Heart right ventricle (tissue), 16 donors: ENCODE measurements around the gene SULT2B1. TPM values are rescaled to one million over a fixed set of nuclear protein-coding genes. Genes with fewer than 3 reads are reported as not detected.
A peak's percentile ranks its signal among the peaks of the same experiment; 100 is the strongest.

Experiments used
- ATAC-seq, 8 donors: fragments of 200-7000 bp; cut with Tn5 transposase; one replicate each; pipeline ENCODE4 v1.9.1; 2020; ENCODE audit warnings: mild to moderate bottlenecking in 8 of 8, moderate library complexity in 8 of 8, moderate number of reproducible peaks in 1 of 8
- DNase-seq, 2 donors: peaks; one replicate each; pipeline ENCODE4 v3.0.0-alpha.2; 2020
- H3K27ac ChIP-seq, 10 donors: fragments of 200-600 bp; sonication (generic) in 2 of 10; one replicate each; pipeline versions ENCODE4 v1.5.0 to v1.8.0; 2020 to 2022; ENCODE audit warnings: mild to moderate bottlenecking in 3 of 10
- H3K27me3 ChIP-seq, 7 donors: fragments of 200-600 bp; one replicate each; pipeline ENCODE4 v1.8.0; 2021 to 2022; ENCODE audit warnings: mild to moderate bottlenecking in 2 of 7
- H3K36me3 ChIP-seq, 9 donors: fragments of 200-600 bp; sonication (generic) in 1 of 9; one replicate each; pipeline versions ENCODE4 v1.5.0 to v1.8.0; 2020 to 2022; ENCODE audit warnings: mild to moderate bottlenecking in 2 of 9
- H3K4me1 ChIP-seq, 9 donors: fragments of 200-600 bp; sonication (generic) in 1 of 9; one replicate each; pipeline versions ENCODE4 v1.5.0 to v1.8.0; 2020 to 2022; ENCODE audit warnings: mild to moderate bottlenecking in 4 of 9
- H3K4me3 ChIP-seq, 10 donors: fragments of 200-600 bp; sonication (generic) in 2 of 10; one replicate each; pipeline versions ENCODE4 v1.5.0 to v1.8.0; 2020 to 2022; ENCODE audit warnings: mild to moderate bottlenecking in 7 of 10, moderate library complexity in 2 of 10
- H3K9me3 ChIP-seq, 11 donors: fragments of 200-600 bp in 10 of 11; sonication (generic) in 2 of 11; one replicate each; pipeline versions ENCODE4 v1.5.0 to v1.8.0; 2013 to 2022; ENCODE audit warnings: mild to moderate bottlenecking in 2 of 11, control low read depth in 1 of 11, moderate library complexity in 1 of 11
- WGBS, 2 donors: extraction: QIAGEN DNeasy Blood & Tissue Kit; methylation state at CpG; one replicate each; pipeline ENCODE4 v1.1.7; 2013; ENCODE audit warnings: inconsistent platforms in 1 of 2; 5-methylcytosine and 5-hydroxymethylcytosine counted together
- intact Hi-C, 10 donors: fragments of 100-400 bp; cut with DNase I; formaldehyde crosslinking; loops; one replicate each; pipeline versions ENCODE4 v1.11.1 to v1.14.2; 2022
- polyA plus RNA-seq, 2 donors: library from polyadenylated mRNA; stranded (reverse); fragments of 200-250 nt; gene quantifications; one replicate each; pipeline ENCODE4 v1.2.3, GENCODE V29; 2013
- total RNA-seq, 10 donors: library from RNA; stranded (reverse); fragmentation: NEBNext Ultra II Directional in 3 of 10; extraction: Animal tissue kit (Norgen Biotek cat#: 25700) in 3 of 10; gene quantifications; one replicate each; pipeline versions ENCODE4 v1.2.1 to v1.2.4, GENCODE V29; 2021 to 2023
- TF ChIP-seq, protein P1 (sequence below), 9 donors: fragments of 200-600 bp; sonication (generic) in 2 of 9; IDR thresholded peaks; one replicate each; pipeline versions ENCODE4 v1.5.0 to v1.8.0; 2021 to 2022; ENCODE audit warnings: antibody characterized with exemption in 9 of 9, mild to moderate bottlenecking in 5 of 9, moderate library complexity in 1 of 9
- donor health status: Arrhythmogenic right ventricular cardiomyopathy.
- donor health status: ischemic (EF 13 %, LVEDD 7.1; RV severe dilation, severe dysfunction).
- donor health status: healthy with polysubstance abuse.
- donor health status: DM: no; HTN: yes; CAD: no.
- donor health status: DM: no; HTN: no; CAD: no.
- donor health status: ischemic (EF 25% LVEDD 6.9; RV normal size, moderate dysfunction).
- donor health status: ischemic (EF 25% LVEDD 5.7; RV mildly dilated, moderate dysfunction).
- donor health status: healthy.
- donor health status: DM: yes; HTN: yes; CAD: no.
- donor health status: Ischemic cardiomyopathy.
- donor health status: ischemic (EF 35%, LVEDD 5.7; RV mildly dilated, moderate dysfunction).
- donor health status: nonischemic (EF 11% LVEDD 7.7; RV severe dilation, severe dysfunction).
- donor health status: DM: yes; HTN: yes; CAD: no.
- donor health status: PGD.
- donor health status: ischemic (EF 29% LVEDD 5.4; RV normal size, mild dysfunction).
- donor health status: nonischemic (EF 23%, LVEDD 6.1; RV moderate dilation, normal function).

Gene SULT2B1
- total and polyA plus RNA-seq, 12 donors, result 0.13 to 0.70 (median 0.42) TPM; not detected in 7

DNA sequence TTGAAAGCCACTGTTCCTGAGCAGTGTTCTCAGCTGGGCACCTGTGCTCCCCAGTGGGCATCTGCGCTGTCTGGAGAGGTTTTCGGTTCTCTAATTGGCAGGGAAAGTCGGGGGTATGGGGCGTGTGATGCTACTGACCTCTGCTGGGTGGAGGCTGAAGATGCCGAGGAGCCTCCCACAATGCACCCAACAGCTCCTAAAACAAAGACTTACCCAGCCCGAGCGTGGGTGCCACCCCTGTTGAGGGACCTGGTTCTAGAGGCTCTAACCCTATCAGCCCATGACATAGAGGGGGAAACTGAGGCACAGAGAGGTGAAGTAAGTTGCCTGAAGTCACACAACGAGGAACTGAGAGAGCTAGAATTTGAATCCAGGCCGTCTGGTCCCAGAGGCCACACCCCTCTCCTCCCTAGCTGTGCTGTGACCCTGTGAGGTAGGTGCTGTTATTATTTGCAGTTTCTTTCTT, 56.9 kb downstream of the SULT2B1 start:
- peak in 7 of 8 donors; percentile 25 to 71 (median 41) for ATAC-seq
- intact Hi-C loops, result no loop called here
- TF ChIP-seq, protein P1, sequence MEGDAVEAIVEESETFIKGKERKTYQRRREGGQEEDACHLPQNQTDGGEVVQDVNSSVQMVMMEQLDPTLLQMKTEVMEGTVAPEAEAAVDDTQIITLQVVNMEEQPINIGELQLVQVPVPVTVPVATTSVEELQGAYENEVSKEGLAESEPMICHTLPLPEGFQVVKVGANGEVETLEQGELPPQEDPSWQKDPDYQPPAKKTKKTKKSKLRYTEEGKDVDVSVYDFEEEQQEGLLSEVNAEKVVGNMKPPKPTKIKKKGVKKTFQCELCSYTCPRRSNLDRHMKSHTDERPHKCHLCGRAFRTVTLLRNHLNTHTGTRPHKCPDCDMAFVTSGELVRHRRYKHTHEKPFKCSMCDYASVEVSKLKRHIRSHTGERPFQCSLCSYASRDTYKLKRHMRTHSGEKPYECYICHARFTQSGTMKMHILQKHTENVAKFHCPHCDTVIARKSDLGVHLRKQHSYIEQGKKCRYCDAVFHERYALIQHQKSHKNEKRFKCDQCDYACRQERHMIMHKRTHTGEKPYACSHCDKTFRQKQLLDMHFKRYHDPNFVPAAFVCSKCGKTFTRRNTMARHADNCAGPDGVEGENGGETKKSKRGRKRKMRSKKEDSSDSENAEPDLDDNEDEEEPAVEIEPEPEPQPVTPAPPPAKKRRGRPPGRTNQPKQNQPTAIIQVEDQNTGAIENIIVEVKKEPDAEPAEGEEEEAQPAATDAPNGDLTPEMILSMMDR (IDR thresholded peaks at IDR 0.05), result peak in 8 of 9 donors; percentile 22 to 58 (median 48)
- H3K27me3 ChIP-seq, result no peaks in the 10 kb centered on the region
- no peak overlapping the region for H3K27ac ChIP-seq
- WGBS, 2 donors, result 15 to 20% methylated on average over 9 of the region's 9 CpGs
- DNase-seq, result no peak
- H3K36me3 ChIP-seq, result no peaks in the 10 kb centered on the region
- no peak overlapping the region for H3K4me3 ChIP-seq
- peaks cover 0 to 7% (median 0%) of the 10 kb centered on the region in 9 donors for H3K4me1 ChIP-seq
- no peaks in the 10 kb centered on the region for H3K9me3 ChIP-seq

DNA sequence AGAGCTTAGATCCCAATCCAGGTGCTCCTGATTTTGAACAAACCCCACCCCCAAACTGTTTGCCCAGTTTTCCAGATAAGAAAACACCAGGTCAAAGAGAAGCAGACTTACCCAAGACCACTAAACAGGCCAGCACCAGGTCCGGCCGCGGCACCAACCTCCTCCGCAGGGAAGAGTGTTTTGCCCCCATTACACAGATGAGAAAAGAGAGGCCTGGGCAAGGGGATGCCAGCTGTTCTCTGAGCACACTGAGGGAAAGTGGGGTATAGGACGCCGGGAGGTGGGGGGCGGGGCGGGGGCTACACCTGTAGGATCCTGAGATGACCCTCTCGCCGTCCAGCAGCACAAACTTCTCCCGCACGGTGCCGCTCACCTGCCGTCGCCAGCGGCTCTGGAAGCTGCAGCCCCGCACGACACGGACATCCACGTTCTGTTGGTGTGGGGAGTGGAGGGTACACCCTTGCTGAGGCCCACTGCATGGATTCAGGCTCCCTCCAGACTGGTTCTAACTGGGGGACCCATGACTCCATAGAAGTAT, 57.7 kb downstream of the SULT2B1 start:
- 91 to 93% methylated on average over 20 of the region's 20 CpGs for WGBS, 2 donors
- Histone ChIP-seq H3K27me3 (no peaks in the 10 kb centered on the region), H3K9me3 (no peaks in the 10 kb centered on the region), H3K4me3 (no peak overlapping the region), H3K36me3 (peaks cover 0 to under 1% (median 0%) of the 10 kb centered on the region in 9 donors), H3K27ac (no peak overlapping the region), H3K4me1 (peaks cover 0 to 7% (median 0%) of the 10 kb centered on the region in 9 donors)
- TF ChIP-seq, protein P1 (IDR thresholded peaks at IDR 0.05), result no peak
- ATAC-seq (no peak), DNase-seq (no peak)
- intact Hi-C loops, result no loop called here

DNA sequence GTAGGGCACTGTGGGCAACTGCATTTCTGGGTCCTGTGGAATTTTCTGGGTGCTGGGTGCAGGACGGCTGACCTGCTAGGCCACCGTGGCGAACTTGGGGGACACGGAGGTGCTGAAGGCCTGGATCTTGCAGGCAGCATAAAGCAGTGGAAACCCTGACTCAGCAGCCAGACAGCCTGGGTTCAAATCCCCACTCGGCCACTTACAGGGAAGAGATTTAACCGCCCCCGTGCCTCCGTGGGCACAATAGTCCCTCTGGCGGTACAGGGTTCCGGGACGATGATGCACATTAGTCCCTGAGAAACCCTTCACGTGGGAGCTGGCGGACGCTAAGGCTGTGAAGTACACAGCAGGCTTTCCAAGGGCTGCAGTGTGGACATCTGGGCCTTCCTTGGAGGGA, 59.9 kb downstream of the SULT2B1 start:
- Histone ChIP-seq H3K36me3 (peaks cover 0 to 23% (median 15%) of the 10 kb centered on the region in 9 donors), H3K9me3 (no peaks in the 10 kb centered on the region), H3K4me3 (no peak overlapping the region), H3K27me3 (no peaks in the 10 kb centered on the region), H3K4me1 (peaks cover under 1 to 11% (median 5%) of the 10 kb centered on the region in 9 donors), H3K27ac (no peak overlapping the region)
- intact Hi-C loops, result no loop called here
- ATAC-seq, result no peak
- WGBS, 2 donors, result 89 to 90% methylated on average over 14 of the region's 14 CpGs
- TF ChIP-seq, protein P1 (IDR thresholded peaks at IDR 0.05), result no peak
- no peak for DNase-seq

DNA sequence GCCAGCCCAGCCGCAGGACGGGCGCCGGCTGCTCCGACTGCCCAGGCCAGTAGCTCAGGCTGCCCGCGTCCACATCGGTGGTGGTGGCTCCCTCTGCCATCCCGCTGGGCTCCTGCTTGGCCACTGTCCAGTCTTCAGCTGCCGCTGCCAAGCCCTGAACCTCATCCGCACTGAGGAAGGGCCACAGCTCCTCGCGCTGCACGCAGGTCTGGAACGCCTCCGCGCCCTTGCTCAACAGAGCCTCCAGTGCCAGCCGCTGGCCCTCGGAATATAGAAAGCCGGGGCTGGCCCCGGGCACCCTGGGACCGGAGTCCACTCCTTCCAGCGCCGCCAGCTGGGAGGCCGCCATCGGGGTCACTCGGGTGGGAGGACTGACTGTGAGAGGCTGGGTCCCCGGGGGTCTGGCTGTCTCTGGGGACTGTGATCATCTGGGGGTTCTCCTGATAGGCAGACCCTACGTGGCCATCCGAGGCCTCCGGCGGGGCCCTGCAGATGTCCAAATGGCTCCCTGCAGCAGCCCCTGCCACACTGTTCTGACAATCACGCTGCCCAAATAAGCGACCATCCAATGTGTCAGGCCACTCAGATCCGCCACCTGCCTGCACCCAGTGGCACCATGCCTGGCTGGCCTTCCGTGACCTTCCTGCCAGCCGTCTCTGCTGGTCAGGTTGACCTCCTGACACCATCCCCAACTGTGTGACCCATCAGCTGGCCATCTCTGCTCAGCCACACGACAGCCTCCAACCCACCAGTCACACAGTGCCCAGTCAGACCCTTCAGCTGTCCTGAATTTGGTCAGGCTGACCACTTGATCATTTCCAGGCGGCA, 61.3 kb downstream of the SULT2B1 start:
- DNase-seq (no peak), ATAC-seq (peak in 2 of 8 donors; percentile 3 to 7)
- H3K4me1 ChIP-seq, result peaks cover 12 to 25% (median 18%) of the 10 kb centered on the region in 9 donors
- H3K27me3 ChIP-seq, result no peaks in the 10 kb centered on the region
- peaks cover 0 to 31% (median 22%) of the 10 kb centered on the region in 9 donors for H3K36me3 ChIP-seq
- H3K27ac ChIP-seq, result no peak overlapping the region
- no peaks in the 10 kb centered on the region for H3K9me3 ChIP-seq
- no peak overlapping the region for H3K4me3 ChIP-seq
- intact Hi-C loops, result no loop called here
- TF ChIP-seq, protein P1 (IDR thresholded peaks at IDR 0.05), result no peak
- WGBS, 2 donors, result 78 to 80% methylated on average over 34 to 39 of the region's 39 CpGs
